Spleen (tissue), 7 donors: ENCODE data around the gene ANKRD28.

Source experiments
- CTCF ChIP-seq, 11 experiments: fragments of 200-600 bp in 7 of 11; fragments of 450-650 bp in 4 of 11; sonication (generic) in 4 of 11; IDR thresholded peaks in 8 of 11; conservative IDR thresholded peaks in 3 of 11; 1 replicate in 7 of 11; 2 replicates in 4 of 11; pipeline versions ENCODE4 v1.4.0 to v1.8.0; 2016 to 2021; ENCODE audit warnings: antibody characterized with exemption in 11 of 11, inconsistent platforms in 4 of 11, mild to moderate bottlenecking in 1 of 11
- POLR2AphosphoS5 ChIP-seq, 3 donors: sonication (generic); formaldehyde crosslinking; IDR thresholded peaks; one replicate each; pipeline ENCODE4 v1.5.1; 2017; ENCODE audit warnings: antibody characterized with exemption in 3 of 3
- donor health status: DM: no; HTN: no; CAD: no; lungs with moderate emphysema.
- donor health status: DM: no; HTN: no; CAD: no.
- donor health status: DM: no; HTN: no; CAD: no.

- TF ChIP-seq CTCF (IDR thresholded peaks at IDR 0.05 in 8 of 11, conservative IDR thresholded peaks at IDR 0.05 in 3 of 11), result no peak
- no peak for TF ChIP-seq POLR2AphosphoS5 (IDR thresholded peaks at IDR 0.05)
Observed at GRCh38 chr3:15623535-15624440, 174.0 kb downstream of the ANKRD28 start.
